Measurements from ENCODE around the gene RAPGEF6. TPM values are rescaled to one million over a fixed set of nuclear protein-coding genes. Genes with fewer than 3 reads are reported as not detected.

RAPGEF6 gene
- total RNA-seq, 4 donors from 2014 or later: 10.2 to 26.5 (median 13.7) TPM

- H3K36me3 ChIP-seq: peaks cover 0 to 37% (median 0%) of the 10 kb centered on the region in 3 donors
- H3K4me1 ChIP-seq: no peaks in the 10 kb centered on the region
- no peak overlapping the region for H3K4me3 ChIP-seq
- intact Hi-C loops (cut with DNase I): no loop called here
- no peak for TF ChIP-seq POLR2A (IDR thresholded peaks at IDR 0.05)
- H3K9me3 ChIP-seq: no peaks in the 10 kb centered on the region
- H3K27ac ChIP-seq: no peak overlapping the region
- DNase-seq: no peak
- no peaks in the 10 kb centered on the region for H3K27me3 ChIP-seq
- 91 to 95% methylated on average over 4 of the region's 4 CpGs for WGBS, 2 donors
Observed at GRCh38 chr5:131521252-131521651, 113.8 kb downstream of the RAPGEF6 start.

GRCh38 chr5:131515348-131515747 is 119.7 kb downstream of the RAPGEF6 start:
- Histone ChIP-seq H3K4me1 (peaks cover 0 to 7% (median 0%) of the 10 kb centered on the region in 3 donors), H3K4me3 (no peak overlapping the region), H3K27ac (peak overlapping the region in 1 of 4 donors; percentile 17), H3K36me3 (peaks cover 0 to 51% (median 0%) of the 10 kb centered on the region in 3 donors), H3K9me3 (no peaks in the 10 kb centered on the region), H3K27me3 (no peaks in the 10 kb centered on the region)
- TF ChIP-seq POLR2A (IDR thresholded peaks at IDR 0.05) (no peak), CTCF (IDR thresholded peaks at IDR 0.05) (no peak)
- intact Hi-C loops (cut with DNase I): no loop called here
- no peak for DNase-seq
- WGBS, 2 donors: 71 to 73% methylated on average over 3 of the region's 3 CpGs

- no peaks in the 10 kb centered on the region for H3K27me3 ChIP-seq
- H3K27ac ChIP-seq: peak overlapping the region in 2 of 4 donors; percentile 17 to 46
- H3K36me3 ChIP-seq: peaks cover 0 to 51% (median 0%) of the 10 kb centered on the region in 3 donors
- WGBS, 2 donors: 56 to 64% methylated on average over 6 of the region's 6 CpGs
- intact Hi-C loops (cut with DNase I): no loop called here
- H3K4me3 ChIP-seq: no peak overlapping the region
- H3K4me1 ChIP-seq: peaks cover 0 to 7% (median 0%) of the 10 kb centered on the region in 3 donors
- no peak for DNase-seq
- H3K9me3 ChIP-seq: no peaks in the 10 kb centered on the region
- TF ChIP-seq POLR2A (IDR thresholded peaks at IDR 0.05): no peak
- peak in 2 of 6 experiments; percentile 11 to 26 for TF ChIP-seq CTCF (IDR thresholded peaks at IDR 0.05)
Observed at GRCh38 chr5:131514316-131515283, 120.4 kb downstream of the RAPGEF6 start.

- H3K9me3 ChIP-seq: no peaks in the 10 kb centered on the region
- no peak overlapping the region for H3K27ac ChIP-seq
- no peak for DNase-seq
- TF ChIP-seq CTCF (IDR thresholded peaks at IDR 0.05) (no peak), POLR2A (IDR thresholded peaks at IDR 0.05) (no peak)
- peaks cover 0 to 7% (median 0%) of the 10 kb centered on the region in 3 donors for H3K4me1 ChIP-seq
- peaks cover 0 to 50% (median 0%) of the 10 kb centered on the region in 3 donors for H3K36me3 ChIP-seq
- WGBS, 2 donors: 79 to 80% methylated on average over 6 of the region's 6 CpGs
- H3K27me3 ChIP-seq: no peaks in the 10 kb centered on the region
- no peak overlapping the region for H3K4me3 ChIP-seq
- intact Hi-C loops (cut with DNase I): no loop called here
Observed at GRCh38 chr5:131513780-131514179, 121.2 kb downstream of the RAPGEF6 start.

GRCh38 chr5:131511934-131512333 is 123.1 kb downstream of the RAPGEF6 start:
- Histone ChIP-seq H3K27ac (no peak overlapping the region), H3K4me3 (no peak overlapping the region), H3K4me1 (peaks cover 0 to 7% (median 0%) of the 10 kb centered on the region in 3 donors), H3K27me3 (no peaks in the 10 kb centered on the region), H3K9me3 (no peaks in the 10 kb centered on the region), H3K36me3 (peaks cover 0 to 52% (median 0%) of the 10 kb centered on the region in 3 donors)
- 88 to 94% methylated on average over 5 of the region's 5 CpGs for WGBS, 2 donors
- intact Hi-C loops (cut with DNase I): no loop called here
- no peak for DNase-seq
- TF ChIP-seq POLR2A (IDR thresholded peaks at IDR 0.05) (no peak), CTCF (IDR thresholded peaks at IDR 0.05) (no peak)
